H54 (cell line): ENCODE results near the gene DHRS3.

Experiments used
- DNase-seq: peaks from one replicate; pipeline ENCODE4 v3.0.0; 2011; ENCODE audit warnings: low spot score, mixed read lengths; ENCODE audit not compliant: insufficient read length
- FAIRE-seq: peaks from 3 replicates; lab custom pipeline; 2011; peaks lifted over from hg19 to GRCh38; lab: Jason Lieb, UNC
- POLR2A ChIP-seq: IDR thresholded peaks from 2 replicates; pipeline ENCODE4 v1.6.1; 2011; ENCODE audit warnings: low read depth, mild to moderate bottlenecking, low read length

Gene DHRS3

DNA sequence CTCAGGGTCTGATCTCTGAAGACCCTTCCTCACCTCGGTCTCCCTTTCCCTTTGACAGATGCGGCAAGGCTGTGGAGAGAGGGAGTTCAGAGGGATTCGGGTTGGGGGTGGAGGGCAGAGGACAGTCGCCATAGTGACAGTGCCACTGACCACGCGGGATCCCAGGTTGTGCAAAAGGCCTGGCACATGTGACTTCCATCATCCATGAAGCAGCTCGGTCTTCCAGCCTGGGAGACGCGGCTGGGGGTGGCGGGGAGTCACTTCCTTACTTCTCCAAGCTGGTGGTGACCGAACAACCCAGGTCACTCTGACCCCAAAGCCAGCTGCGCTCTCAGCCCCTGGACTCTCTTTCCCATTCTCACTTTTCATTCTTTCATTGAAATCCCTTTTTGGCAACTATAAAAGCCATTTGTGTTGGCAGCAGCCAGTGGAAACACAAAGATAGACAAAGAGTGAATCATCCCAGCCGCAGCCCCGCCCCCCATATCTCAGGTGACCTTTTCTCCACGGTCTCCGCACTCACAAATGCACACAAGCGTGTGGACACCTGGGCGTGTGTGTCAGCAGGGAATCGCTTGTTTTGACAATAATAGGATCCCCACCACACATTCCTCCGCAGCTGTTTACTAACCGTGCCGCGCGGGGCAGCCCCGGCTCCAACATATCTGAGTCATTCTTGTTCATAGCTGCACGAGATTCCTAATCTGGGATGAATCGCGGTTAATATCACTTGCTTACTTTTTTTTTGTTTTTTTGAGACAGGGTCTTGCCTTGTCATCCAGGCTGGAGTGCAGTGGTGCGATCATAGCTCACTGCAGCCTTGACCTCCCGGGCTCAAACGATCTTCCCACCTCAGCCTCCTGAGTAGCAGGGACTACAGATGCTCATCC, 68.3 kb downstream of the DHRS3 start:
- peak; percentile 60 for DNase-seq
- no peak for FAIRE-seq
- no peak for TF ChIP-seq POLR2A

- DNase-seq (no peak), FAIRE-seq (no peak)
- TF ChIP-seq POLR2A: no peak
These were observed 69.0 kb downstream of the DHRS3 start for GRCh38 chr1:12548973-12549459.

GRCh38 chr1:12548279-12548972, 69.6 kb downstream of the DHRS3 start:
- no peak for FAIRE-seq
- no peak for TF ChIP-seq POLR2A
- DNase-seq: no peak

- no peak for TF ChIP-seq POLR2A
- DNase-seq (no peak), FAIRE-seq (no peak)
These were observed 70.3 kb downstream of the DHRS3 start for GRCh38 chr1:12547586-12548225.

DNA sequence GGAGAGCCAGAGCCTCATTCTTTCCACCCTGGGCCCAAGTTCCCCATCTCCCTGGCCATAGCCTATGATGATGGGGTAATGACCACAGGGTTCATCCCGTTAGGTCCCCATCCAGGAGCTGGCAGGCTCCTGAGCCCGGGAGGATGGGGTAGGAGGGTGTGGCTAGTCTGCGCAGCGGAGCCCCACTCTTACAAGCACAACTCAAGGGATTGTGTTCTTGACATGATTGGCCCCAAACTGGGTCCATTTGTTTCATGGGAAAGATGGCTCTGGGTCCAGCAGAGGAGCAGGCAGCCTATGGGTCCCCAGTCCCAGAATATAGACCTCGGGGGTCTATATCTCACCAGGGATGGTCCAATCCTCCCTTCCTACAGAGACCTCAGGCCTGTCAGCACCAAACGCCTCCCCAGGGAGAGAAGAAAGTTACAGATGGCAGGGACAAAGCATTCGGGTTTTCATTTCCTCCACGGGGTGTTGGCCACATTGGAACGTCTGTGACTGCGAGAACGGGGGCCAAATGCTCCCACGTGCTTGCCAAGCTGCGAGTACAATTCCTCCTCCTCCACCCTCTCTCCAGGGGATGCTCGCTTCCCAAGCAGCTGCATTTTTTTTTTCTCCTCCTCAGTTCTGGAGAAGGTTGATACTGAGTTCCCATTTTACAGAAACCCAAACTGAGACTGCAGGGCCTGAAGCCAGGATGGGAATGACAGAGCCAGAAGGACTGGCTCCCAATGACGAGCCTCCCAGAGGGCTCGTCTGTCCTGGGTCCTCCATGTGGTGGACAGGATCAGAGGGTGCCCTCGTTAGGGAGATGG, 71.0 kb downstream of the DHRS3 start:
- DNase-seq (no peak), FAIRE-seq (no peak)
- TF ChIP-seq POLR2A: no peak

DNA sequence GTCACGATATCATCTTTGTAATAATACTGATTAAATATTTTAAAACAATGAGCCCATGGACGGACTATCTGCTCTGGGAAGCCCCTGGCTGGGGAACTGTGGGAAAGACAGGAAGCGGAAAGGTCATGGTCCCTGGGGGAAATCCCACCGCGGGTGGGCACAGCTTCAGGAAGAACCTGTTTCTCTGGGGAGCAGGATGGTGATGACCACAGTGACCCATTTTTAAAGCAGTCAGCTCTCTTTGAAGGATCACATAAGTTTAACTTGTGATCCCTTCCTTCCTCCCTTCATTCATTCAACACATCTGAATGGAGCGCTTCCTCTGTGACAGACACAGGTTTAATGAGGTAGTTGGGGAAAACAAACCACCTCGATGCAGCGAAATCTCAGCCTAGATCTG, 73.0 kb downstream of the DHRS3 start:
- DNase-seq (no peak), FAIRE-seq (no peak)
- no peak for TF ChIP-seq POLR2A

GRCh38 chr1:12544357-12544756, 73.7 kb downstream of the DHRS3 start:
- TF ChIP-seq POLR2A: no peak
- DNase-seq: no peak
- FAIRE-seq: no peak

DNA sequence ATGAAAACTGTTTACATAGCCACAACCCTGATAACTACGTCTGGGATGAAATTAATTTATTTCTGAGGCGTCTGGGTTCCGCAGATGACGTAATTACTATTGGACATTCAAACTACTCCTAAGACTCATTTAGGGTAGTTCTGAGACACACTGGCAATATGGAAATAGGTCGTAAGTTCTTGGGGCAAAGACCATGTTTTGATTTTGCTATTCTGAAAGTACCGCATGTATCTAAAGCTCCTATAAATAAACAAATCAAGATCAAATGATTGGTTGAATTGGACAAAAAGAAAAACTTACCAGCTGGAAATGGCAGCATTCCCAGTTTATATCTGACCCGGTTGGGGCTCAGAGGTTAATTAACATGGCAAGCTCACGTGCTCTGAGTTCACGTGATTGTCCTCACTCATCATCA, 74.3 kb downstream of the DHRS3 start:
- DNase-seq: no peak
- TF ChIP-seq POLR2A: no peak
- no peak for FAIRE-seq

DNA sequence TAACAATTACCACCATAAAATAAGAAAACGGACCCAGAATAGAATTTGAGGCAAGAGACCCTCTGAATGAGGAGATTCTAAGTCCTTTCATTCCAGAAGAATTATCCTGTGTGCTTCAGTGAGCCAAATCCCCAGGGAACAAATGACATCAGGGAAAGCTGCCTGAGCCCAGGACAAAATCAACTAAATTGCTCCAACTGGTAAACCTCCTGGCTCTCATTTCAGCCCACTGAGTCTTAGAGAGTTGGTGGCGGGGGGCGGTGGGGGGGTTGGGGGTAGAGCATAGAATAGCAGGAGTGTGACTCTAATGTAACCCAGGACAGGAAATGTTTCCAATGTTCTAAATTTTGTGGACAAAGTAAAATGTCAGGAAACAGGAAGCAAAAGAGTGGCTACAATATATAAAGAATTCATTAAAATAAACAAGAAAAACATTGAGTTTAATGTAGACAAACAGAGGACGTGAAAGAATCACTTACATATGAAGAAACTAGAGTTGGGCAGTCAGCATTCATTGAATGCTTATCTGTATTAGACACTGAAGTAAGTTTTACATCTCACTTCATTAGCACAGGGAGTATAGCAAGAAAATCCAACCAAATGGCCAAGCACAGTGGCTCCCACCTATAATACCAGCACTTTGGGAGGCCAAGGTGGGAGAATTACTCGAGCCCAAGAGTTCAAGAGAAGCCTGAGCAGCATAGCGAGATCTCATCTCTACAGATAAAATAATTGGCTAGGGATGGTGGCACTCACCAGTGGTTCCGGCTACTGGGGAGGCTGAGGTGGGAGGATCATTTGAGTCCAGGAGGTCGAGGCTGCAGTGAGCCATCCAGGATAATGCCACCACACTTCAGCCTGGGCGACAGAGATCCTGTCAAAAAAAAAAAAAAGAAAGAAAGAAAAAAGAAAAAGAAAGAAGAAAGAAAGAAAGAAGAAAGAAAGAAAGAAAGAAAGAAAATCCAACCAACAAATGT, 75.1 kb downstream of the DHRS3 start:
- FAIRE-seq (no peak), DNase-seq (no peak)
- TF ChIP-seq POLR2A: no peak

DNA sequence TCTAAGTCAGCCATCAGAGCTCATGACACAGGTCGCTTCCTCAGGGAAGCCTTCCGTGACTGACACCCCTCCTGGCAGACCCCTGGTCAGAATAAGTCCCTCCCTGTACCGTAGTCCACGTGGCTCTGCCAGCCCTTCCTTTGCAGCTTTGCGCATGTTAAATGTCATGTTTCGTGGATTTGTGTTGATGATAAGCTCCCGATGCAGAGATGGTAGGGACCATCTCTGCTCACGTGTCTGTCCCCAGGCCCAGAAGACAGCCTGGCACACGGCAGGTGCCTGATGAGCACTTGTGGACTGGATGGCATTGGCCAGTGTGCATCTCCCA, 75.9 kb downstream of the DHRS3 start:
- no peak for DNase-seq
- no peak for FAIRE-seq
- TF ChIP-seq POLR2A: no peak

DNA sequence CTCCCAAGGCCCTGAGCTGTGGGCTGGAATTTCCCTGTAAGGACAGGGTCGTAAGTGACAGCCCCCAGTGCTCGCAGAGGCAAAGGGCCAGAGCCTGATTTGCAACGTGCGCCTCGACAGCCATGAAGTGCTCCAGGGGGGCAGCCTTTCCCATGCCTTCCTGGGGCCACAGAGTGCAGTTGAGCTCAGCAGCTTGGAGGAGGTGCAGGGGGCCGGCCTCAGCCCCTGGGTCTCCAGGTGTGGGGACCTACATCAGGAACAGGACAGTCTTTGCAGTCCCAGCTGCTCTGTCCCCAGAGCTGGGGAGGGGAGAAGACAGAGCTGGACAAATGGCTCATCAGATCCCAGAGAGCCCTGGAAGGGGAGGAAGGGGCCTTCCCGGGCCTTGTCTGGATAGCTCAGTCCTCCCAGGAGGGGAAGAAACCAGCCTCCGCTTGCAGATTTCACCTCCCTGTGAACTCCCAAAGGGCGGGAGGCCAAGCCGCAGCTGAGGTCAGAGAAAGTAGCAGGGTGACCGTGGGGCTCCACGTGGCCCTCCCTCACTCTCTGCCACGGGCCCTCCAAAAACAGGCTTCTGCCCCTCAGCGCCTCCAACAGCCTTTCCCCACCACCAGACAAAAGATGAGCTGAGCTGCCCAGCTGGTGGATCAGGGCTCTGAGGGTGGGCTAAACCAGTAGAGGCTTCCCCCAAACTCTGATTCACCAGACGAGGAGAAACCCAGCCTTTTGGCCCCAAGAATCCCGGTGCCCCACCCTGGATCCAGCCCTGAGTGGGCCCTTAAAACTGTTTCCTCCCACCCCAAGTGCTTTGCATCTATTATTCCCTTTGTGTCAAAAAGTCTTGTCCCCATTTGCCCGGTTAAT, 76.5 kb downstream of the DHRS3 start:
- DNase-seq (no peak), FAIRE-seq (no peak)
- no peak for TF ChIP-seq POLR2A
